Measurements from ENCODE around the gene PLCL2. TPM values are rescaled to one million over a fixed set of nuclear protein-coding genes. Genes with fewer than 3 reads are reported as not detected.
A peak's percentile ranks its signal among the peaks of the same experiment; 100 is the strongest.

Gene PLCL2
- total and polyA plus RNA-seq, 7 donors = 4.2 to 32.7 (median 21.9) TPM

DNA sequence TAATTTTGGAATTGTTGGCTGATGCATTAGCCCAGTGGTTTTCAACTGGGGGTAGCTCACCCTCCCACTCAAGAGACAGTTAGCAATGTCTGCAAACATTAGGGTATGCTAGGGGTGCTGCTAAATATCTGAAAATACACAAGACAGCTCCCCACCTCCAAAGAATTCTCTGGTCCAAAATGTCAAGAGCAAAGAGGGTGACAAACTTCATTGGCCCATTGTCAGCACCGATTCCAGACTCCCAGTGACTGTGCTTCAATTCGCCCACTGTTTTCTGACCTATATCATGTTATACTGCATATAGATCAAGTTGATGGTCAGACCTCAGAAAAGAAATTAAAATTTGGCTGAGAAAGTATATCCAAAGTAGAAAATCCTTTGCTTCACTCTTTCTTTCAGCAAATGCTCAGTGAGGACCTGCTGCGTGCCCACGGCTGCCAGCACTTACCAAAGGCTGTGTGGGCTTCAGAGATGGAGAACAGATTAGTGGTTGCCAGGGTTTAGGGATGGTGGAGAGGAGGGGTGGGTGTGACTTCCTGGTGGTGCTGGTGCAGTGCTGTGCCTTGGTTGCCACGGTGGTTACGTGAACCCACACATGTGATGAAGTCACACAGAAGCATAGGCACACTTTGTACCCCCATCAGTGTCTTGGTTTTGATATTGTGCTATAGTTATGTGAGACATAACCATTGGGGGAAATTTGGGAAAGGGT is 204.0 kb downstream of the PLCL2 start:
- peak overlapping the region; percentile 4 for H3K4me3 ChIP-seq

DNA sequence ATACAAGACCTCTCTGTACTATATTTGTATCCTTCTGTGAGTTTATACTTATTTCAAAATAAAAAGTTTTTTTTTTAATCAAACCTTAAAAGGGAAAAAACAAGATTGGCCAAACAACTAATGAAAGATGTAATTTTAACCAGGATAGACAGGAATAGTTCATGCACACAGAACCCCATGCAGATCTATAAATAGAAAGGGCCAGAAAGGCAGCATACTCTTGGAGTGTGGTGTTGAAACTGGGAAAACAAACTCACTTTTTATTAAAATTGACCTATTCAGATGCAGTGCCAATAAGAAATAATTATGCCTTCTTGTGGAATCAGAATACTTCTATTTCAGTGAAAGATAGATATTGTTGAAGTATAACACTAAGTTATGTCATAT is 204.6 kb downstream of the PLCL2 start:
- Histone ChIP-seq H3K4me3 (peak overlapping the region; percentile 15), H3K36me3 (ENCODE audit: insufficient read depth in 1 of 2, low read depth in 1 of 2) (no peaks in the 10 kb centered on the region), H3K9me3 (no peaks in the 10 kb centered on the region), H3K27ac (peak overlapping the region; percentile 87), H3K27me3 (ENCODE audit: insufficient read depth in 3 of 3, low read length in 2 of 3) (no peaks in the 10 kb centered on the region), H3K4me1 (peaks cover 69% of the 10 kb centered on the region)
- TF ChIP-seq, protein P1, sequence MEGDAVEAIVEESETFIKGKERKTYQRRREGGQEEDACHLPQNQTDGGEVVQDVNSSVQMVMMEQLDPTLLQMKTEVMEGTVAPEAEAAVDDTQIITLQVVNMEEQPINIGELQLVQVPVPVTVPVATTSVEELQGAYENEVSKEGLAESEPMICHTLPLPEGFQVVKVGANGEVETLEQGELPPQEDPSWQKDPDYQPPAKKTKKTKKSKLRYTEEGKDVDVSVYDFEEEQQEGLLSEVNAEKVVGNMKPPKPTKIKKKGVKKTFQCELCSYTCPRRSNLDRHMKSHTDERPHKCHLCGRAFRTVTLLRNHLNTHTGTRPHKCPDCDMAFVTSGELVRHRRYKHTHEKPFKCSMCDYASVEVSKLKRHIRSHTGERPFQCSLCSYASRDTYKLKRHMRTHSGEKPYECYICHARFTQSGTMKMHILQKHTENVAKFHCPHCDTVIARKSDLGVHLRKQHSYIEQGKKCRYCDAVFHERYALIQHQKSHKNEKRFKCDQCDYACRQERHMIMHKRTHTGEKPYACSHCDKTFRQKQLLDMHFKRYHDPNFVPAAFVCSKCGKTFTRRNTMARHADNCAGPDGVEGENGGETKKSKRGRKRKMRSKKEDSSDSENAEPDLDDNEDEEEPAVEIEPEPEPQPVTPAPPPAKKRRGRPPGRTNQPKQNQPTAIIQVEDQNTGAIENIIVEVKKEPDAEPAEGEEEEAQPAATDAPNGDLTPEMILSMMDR (IDR thresholded peaks at IDR 0.05) = no peak
- no peak for DNase-seq
- intact Hi-C loops (cut with DNase I) = loop anchor here in 1 of 2 donors (5.0 kb wide), 1 partner anchor 207 kb away; the partner anchor contains the start of gene PLCL2
- ATAC-seq = peak; percentile 43 to 72 (median 59)

More for the DNA sequence above, 204.0 kb downstream of the PLCL2 start:
- no peaks in the 10 kb centered on the region for H3K9me3 ChIP-seq
- no peaks in the 10 kb centered on the region for H3K27me3 ChIP-seq (ENCODE audit: insufficient read depth in 3 of 3, low read length in 2 of 3)
- H3K36me3 ChIP-seq (ENCODE audit: insufficient read depth in 1 of 2, low read depth in 1 of 2) = no peaks in the 10 kb centered on the region
- no peak for DNase-seq
- TF ChIP-seq, protein P1 (IDR thresholded peaks at IDR 0.05) = no peak
- peak; percentile 36 to 45 (median 42) for ATAC-seq
- intact Hi-C loops (cut with DNase I) = loop anchor here in 1 of 2 donors (5.0 kb wide), 1 partner anchor 206 kb away; the partner anchor contains the start of gene PLCL2
- 33 to 58% (median 39%) methylated on average over 6 of the region's 6 CpGs for WGBS, 3 donors
- H3K27ac ChIP-seq = peak overlapping the region; percentile 87
- peaks cover 64% of the 10 kb centered on the region for H3K4me1 ChIP-seq

GRCh38 chr3:17090280-17090983 is 205.7 kb downstream of the PLCL2 start:
- Histone ChIP-seq H3K9me3 (no peaks in the 10 kb centered on the region), H3K4me1 (peaks cover 72% of the 10 kb centered on the region), H3K27ac (peak overlapping the region; percentile 87), H3K36me3 (ENCODE audit: insufficient read depth in 1 of 2, low read depth in 1 of 2) (no peaks in the 10 kb centered on the region), H3K27me3 (ENCODE audit: insufficient read depth in 3 of 3, low read length in 2 of 3) (no peaks in the 10 kb centered on the region), H3K4me3 (peak overlapping the region; percentile 15)
- ATAC-seq (peak; percentile 34 to 75 (median 59)), DNase-seq (no peak)
- intact Hi-C loops (cut with DNase I) = loop anchor here in 1 of 2 donors (5.0 kb wide), 1 partner anchor 52 kb away; no protein-coding TSS in a partner anchor
- WGBS, 3 donors = 19 to 33% (median 25%) methylated on average over 6 of the region's 6 CpGs
- TF ChIP-seq, protein P1 (IDR thresholded peaks at IDR 0.05) = no peak

DNA sequence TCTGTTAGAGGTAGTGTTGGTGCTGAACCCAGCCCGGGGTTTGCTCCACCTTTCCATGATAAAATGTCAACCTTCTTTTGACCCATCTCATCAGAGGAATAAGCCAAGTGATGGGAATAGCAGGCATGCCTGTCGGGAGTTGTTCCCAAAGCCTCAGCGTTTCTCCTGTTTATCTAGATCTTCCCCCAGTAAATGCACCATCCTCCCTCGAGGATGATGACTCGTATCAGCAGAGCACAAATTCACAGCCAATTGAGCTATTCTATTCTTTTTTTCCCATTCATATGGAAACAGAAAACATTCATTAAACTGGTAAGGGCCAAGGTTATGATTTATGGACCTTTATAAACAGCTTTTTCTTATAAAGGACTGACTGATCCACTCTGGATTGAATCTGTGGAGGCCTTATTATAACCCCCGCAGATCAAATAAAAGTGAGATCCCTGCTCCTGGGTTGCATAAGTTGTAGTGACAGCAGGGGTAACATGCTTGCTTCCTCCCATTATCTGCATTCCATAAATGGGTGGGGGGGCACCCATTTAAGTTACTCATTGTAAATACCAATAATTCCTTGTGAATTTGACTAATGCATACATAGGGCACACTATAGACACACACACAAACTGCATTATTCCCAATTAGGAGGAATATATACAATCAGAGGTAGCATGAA is 207.3 kb downstream of the PLCL2 start:
- H3K27ac ChIP-seq = peak overlapping the region; percentile 87
- no peaks in the 10 kb centered on the region for H3K27me3 ChIP-seq (ENCODE audit: insufficient read depth in 3 of 3, low read length in 2 of 3)
- no peak for ATAC-seq
- 42 to 64% (median 47%) methylated on average over 6 of the region's 6 CpGs for WGBS, 3 donors
- intact Hi-C loops (cut with DNase I) = loop anchor here in 1 of 2 donors (5.0 kb wide), 1 partner anchor 50 kb away; no protein-coding TSS in a partner anchor
- DNase-seq = no peak
- TF ChIP-seq, protein P1 (IDR thresholded peaks at IDR 0.05) = no peak
- no peaks in the 10 kb centered on the region for H3K9me3 ChIP-seq
- H3K36me3 ChIP-seq (ENCODE audit: insufficient read depth in 1 of 2, low read depth in 1 of 2) = no peaks in the 10 kb centered on the region
- H3K4me1 ChIP-seq = peaks cover 71% of the 10 kb centered on the region
- no peak overlapping the region for H3K4me3 ChIP-seq
